Activated CD8-positive, alpha-beta memory T cell treated with anti-CD3 and anti-CD28 coated beads for 36 hours (primary cell): ENCODE measurements around the gene CALCOCO1. TPM values are rescaled to one million over a fixed set of nuclear protein-coding genes. Genes with fewer than 3 reads are reported as not detected.
"Not testable (repeated sequence)": the region's sequence is repeated elsewhere in the genome, so short reads cannot be mapped to it uniquely, and the experiment has no call there.

ENCODE experiments used
- CTCF ChIA-PET: fragments of 350-600 bp; sonication (Branson Sonifier 250); formaldehyde crosslinking; loops from one replicate; lab custom pipeline; 2021; ENCODE audit warnings: antibody characterized with exemption; lab: Charles Lee
- POLR2A ChIA-PET: fragments of 350-600 bp; sonication (Branson Sonifier 250); formaldehyde crosslinking; loops from one replicate; lab custom pipeline; 2021; ENCODE audit warnings: antibody characterized with exemption; lab: Charles Lee
- total RNA-seq, 2 experiments: library from RNA; stranded (reverse); gene quantifications; one replicate each; pipeline ENCODE4 v1.2.3, GENCODE V29; 2021

CALCOCO1 gene
- total RNA-seq, 2 experiments from 2014 or later, result 12.9 to 13.2 TPM

GRCh38 chr12:53694756-53695151 lies 32.5 kb downstream of the CALCOCO1 start:
- ChIA-PET CTCF (interaction anchor here (0.6 to 4.2 kb wide), 3 partner anchors 9 to 51 kb away, joined by 3 to 29 read pairs (median 4); no protein-coding TSS in a partner anchor), POLR2A (no interaction called here)

- ChIA-PET POLR2A (no interaction called here), CTCF (interaction anchor here (1.6 kb wide), 1 partner anchor 58 kb away, joined by 3 read pairs; no protein-coding TSS in a partner anchor)
Observed at GRCh38 chr12:53688134-53688533, 39.1 kb downstream of the CALCOCO1 start.

GRCh38 chr12:53686436-53686835 lies 40.8 kb downstream of the CALCOCO1 start:
- ChIA-PET CTCF (interaction anchor here (0.9 to 1.3 kb wide), 3 partner anchors 8 to 49 kb away, joined by 3 to 4 read pairs (median 4); no protein-coding TSS in a partner anchor), POLR2A (no interaction called here)

GRCh38 chr12:53684654-53685220 lies 42.5 kb downstream of the CALCOCO1 start:
- ChIA-PET CTCF (interaction anchor here (1.0 to 2.2 kb wide), 2 partner anchors 9 to 62 kb away, joined by 3 to 6 read pairs; partner anchors contain the start of gene ATP5MC2), POLR2A (no interaction called here)

- ChIA-PET POLR2A (no interaction called here), CTCF (interaction anchor here (1.0 to 2.2 kb wide), 2 partner anchors 8 to 63 kb away, joined by 3 to 6 read pairs; partner anchors contain the start of gene ATP5MC2)
Observed at GRCh38 chr12:53683983-53684382, 43.3 kb downstream of the CALCOCO1 start.

- POLR2A ChIA-PET, result no interaction called here
- CTCF ChIA-PET, result interaction anchor here (0.6 to 1.2 kb wide), 2 partner anchors 38 to 141 kb away, joined by 3 to 4 read pairs; no protein-coding TSS in a partner anchor
Observed at GRCh38 chr12:53683494-53683893, 43.8 kb downstream of the CALCOCO1 start.

GRCh38 chr12:53680061-53680460 lies 47.2 kb downstream of the CALCOCO1 start:
- CTCF ChIA-PET, POLR2A ChIA-PET: not testable (repeated sequence)

- ChIA-PET CTCF (interaction anchor here (0.5 to 4.0 kb wide), 6 partner anchors 24 to 135 kb away, joined by 3 to 27 read pairs (median 3); no protein-coding TSS in a partner anchor), POLR2A (no interaction called here)
Observed at GRCh38 chr12:53677800-53678148, 49.5 kb downstream of the CALCOCO1 start.

GRCh38 chr12:53677016-53677799 lies 50.0 kb downstream of the CALCOCO1 start:
- ChIA-PET POLR2A (interaction anchor here (1.2 kb wide), 1 partner anchor 134 kb away, joined by 3 read pairs; no protein-coding TSS in a partner anchor), CTCF (interaction anchor here (0.6 to 4.0 kb wide), 9 partner anchors 12 to 179 kb away, joined by 3 to 27 read pairs (median 4); no protein-coding TSS in a partner anchor)

GRCh38 chr12:53676656-53677015 lies 50.6 kb downstream of the CALCOCO1 start:
- ChIA-PET CTCF (interaction anchor here (0.6 to 4.0 kb wide), 12 partner anchors 13 to 178 kb away, joined by 3 to 27 read pairs (median 5); partner anchors contain the start of genes ATF7 and TARBP2), POLR2A (interaction anchor here (0.7 to 1.2 kb wide), 3 partner anchors 51 to 133 kb away, joined by 3 read pairs; partner anchors contain the start of gene ATF7)

GRCh38 chr12:53675701-53676607 lies 51.3 kb downstream of the CALCOCO1 start, which contains the start of gene ATP5MC2:
Gene ATP5MC2 (minus strand): TSS chr12:53676083. CDS start chr12:53672614, 3,469 bp downstream.
- CTCF ChIA-PET, result interaction anchor here (0.6 to 4.0 kb wide), 19 partner anchors 9 to 177 kb away, joined by 3 to 27 read pairs (median 3); partner anchors contain the start of genes ATF7 and TARBP2
- POLR2A ChIA-PET, result interaction anchor here (0.7 to 1.2 kb wide), 4 partner anchors 50 to 132 kb away, joined by 3 to 4 read pairs (median 3); partner anchors contain the start of gene ATF7

GRCh38 chr12:53674977-53675700 lies 52.1 kb downstream of the CALCOCO1 start:
- POLR2A ChIA-PET, result interaction anchor here (0.7 to 1.0 kb wide), 2 partner anchors 49 to 84 kb away, joined by 3 to 4 read pairs; partner anchors contain the start of gene ATF7
- CTCF ChIA-PET, result interaction anchor here (0.6 to 4.0 kb wide), 20 partner anchors 10 to 174 kb away, joined by 3 to 27 read pairs (median 3); partner anchors contain the start of genes ATF7 and TARBP2

- CTCF ChIA-PET, result interaction anchor here (1.0 to 1.1 kb wide), 2 partner anchors 15 to 127 kb away, joined by 3 to 4 read pairs; no protein-coding TSS in a partner anchor
- POLR2A ChIA-PET, result no interaction called here
Observed at GRCh38 chr12:53670971-53671370, 56.3 kb downstream of the CALCOCO1 start.

- POLR2A ChIA-PET, result interaction anchor here (0.7 kb wide), 1 partner anchor 538 kb away, joined by 4 read pairs; no protein-coding TSS in a partner anchor
- CTCF ChIA-PET, result interaction anchor here (1.2 kb wide), 1 partner anchor 126 kb away, joined by 3 read pairs; no protein-coding TSS in a partner anchor
Observed at GRCh38 chr12:53670308-53670707, 56.9 kb downstream of the CALCOCO1 start.

- ChIA-PET POLR2A (interaction anchor here (0.6 kb wide), 1 partner anchor 80 kb away, joined by 3 read pairs; no protein-coding TSS in a partner anchor), CTCF (interaction anchor here (0.7 to 1.5 kb wide), 2 partner anchors 120 to 124 kb away, joined by 3 to 4 read pairs; no protein-coding TSS in a partner anchor)
Observed at GRCh38 chr12:53667080-53667479, 60.2 kb downstream of the CALCOCO1 start.

GRCh38 chr12:53664936-53665335 lies 62.3 kb downstream of the CALCOCO1 start:
- POLR2A ChIA-PET, result no interaction called here
- CTCF ChIA-PET, result no interaction called here

GRCh38 chr12:53664191-53664590 lies 63.1 kb downstream of the CALCOCO1 start:
- POLR2A ChIA-PET, result no interaction called here
- CTCF ChIA-PET, result interaction anchor here (0.9 kb wide), 1 partner anchor 121 kb away, joined by 3 read pairs; no protein-coding TSS in a partner anchor
